HCT116 (cell line): Measurements from ENCODE around the gene ZNF496.

Experiments
- CTCF ChIP-seq, 3 experiments: fragments of 200-600 bp in 1 of 3; sonication (generic) in 1 of 3; IDR thresholded peaks in 2 of 3; conservative IDR thresholded peaks in 1 of 3; 2 replicates each; pipeline ENCODE4 v1.5.1; 2012 to 2017; ENCODE audit warnings: low read depth in 2 of 3, low read length in 2 of 3, antibody characterized with exemption in 1 of 3, borderline replicate concordance in 1 of 3, control low read depth in 1 of 3, mild to moderate bottlenecking in 1 of 3, mixed read lengths in 1 of 3, mixed run types in 1 of 3, moderate library complexity in 1 of 3; ENCODE audit not compliant: insufficient read depth in 1 of 3
- FOSL1 ChIP-seq: IDR thresholded peaks from 2 replicates; pipeline ENCODE4 v1.6.1; 2012; ENCODE audit warnings: low read depth
- YY1 ChIP-seq: IDR thresholded peaks from 2 replicates; pipeline ENCODE4 v1.6.1; 2011; ENCODE audit warnings: low read length, low read depth, moderate library complexity, mild to moderate bottlenecking; ENCODE audit not compliant: insufficient replicate concordance; ENCODE audit errors: extremely low read depth

GRCh38 chr1:247316590-247317197 lies 15.0 kb downstream of the ZNF496 start:
- TF ChIP-seq YY1 (no peak), CTCF (IDR thresholded peaks at IDR 0.05 in 2 of 3, conservative IDR thresholded peaks at IDR 0.05 in 1 of 3; ENCODE audit: borderline replicate concordance in 1 of 3, insufficient read depth in 1 of 3, low read depth in 2 of 3, low read length in 2 of 3) (no peak), FOSL1 (no peak)
